HS-27A (cell line): ENCODE results near the gene TBX1.
"Not testable (repeated sequence)": the region's sequence is repeated elsewhere in the genome, so short reads cannot be mapped to it uniquely, and the experiment has no call there.

Source experiments
- DNase-seq: peaks from one replicate; pipeline ENCODE4 v3.0.0-alpha.2; 2012; ENCODE audit warnings: low read depth, missing footprints

TBX1 gene

DNA sequence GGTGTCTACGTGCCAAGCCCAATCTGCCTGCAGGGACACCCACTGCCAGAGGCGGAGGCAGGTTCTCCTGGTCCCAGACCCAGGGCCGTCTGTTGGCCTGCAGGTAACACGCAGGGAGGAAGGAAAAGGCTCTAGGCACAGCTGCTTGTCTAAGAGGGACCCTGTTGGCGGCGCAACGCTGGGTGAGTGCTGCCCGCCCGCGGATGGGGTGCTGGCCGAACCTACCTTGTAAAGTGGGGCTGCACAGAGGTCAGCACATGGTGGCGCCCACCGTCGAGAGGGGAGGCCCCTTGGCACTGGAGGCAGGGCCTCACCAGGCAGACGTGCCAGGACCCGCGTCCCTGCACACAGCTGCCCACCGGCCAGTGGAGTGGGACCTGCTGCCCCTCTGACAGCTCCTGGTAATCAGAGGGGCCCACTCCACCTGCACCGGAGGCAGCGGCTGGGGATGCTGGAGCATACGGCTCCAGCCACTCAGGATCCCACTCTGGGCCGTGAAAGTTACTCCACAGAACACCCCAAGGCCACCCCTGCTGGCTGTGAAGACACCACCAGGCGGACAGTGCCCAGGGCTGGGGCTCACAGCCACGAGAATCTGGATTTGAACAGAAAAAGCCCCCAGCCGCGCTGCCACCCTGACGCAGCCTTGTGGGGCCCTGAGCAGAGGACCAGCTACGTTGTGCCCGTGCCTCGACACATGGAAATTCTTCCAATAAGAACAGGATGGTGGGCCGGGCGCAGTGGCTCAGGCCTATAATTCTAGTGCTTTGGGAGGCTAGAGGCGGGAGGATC, 24.0 kb downstream of the TBX1 start:
- no peak for DNase-seq

DNA sequence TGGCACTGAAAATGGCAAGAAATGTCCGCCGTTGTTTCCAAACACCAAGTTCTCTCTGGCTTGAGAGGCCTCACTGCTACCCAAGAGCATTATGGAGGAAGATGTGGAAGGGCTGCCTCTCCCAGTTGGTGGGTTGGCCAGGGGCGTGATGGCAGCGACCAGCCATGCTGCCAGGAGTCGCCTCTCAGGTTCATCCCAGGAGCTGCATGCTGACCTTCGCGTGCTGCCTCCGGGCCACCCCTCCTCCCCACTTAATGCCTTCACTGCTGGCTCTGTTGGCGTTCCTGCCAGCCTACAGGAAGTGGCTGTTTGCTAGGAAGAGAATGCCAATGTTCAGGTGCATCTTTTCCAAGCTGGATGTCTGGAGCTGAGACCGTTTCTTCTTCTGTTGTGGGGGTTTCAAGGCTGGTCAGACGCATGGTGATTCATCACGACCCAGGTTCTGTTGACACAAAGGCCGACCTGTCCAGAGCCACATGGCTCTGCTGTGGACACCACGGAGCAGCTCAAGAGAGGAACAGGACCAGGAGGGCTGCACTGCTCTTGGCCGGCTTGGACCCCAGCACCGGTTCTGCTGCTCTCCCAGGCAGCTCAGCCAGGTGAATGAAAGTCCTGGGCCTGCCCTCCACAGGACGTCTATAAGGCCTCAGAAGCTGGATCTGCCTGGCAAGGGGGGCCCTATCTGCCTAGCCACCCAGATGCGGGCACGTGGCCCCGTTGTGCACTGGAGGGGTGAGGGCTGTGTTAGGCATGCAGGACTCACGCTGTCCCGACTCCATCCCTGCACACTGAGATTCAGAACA, 25.1 kb downstream of the TBX1 start:
- no peak for DNase-seq

DNA sequence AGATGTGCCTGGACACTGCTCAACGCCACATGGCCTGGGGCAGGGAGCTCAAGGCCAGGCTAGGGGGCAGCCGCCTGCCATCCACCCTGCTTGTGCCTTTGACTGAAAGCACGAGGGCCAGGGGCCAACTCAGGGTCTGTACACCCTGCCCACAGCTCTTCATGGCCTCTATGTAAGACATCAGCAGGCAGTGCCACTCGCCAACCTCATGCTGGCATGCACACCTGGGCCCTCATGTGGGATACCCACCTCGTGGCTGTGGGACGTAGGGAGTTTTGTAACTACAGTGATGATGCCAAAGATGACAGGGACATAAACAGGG, 25.6 kb downstream of the TBX1 start:
- no peak for DNase-seq

DNA sequence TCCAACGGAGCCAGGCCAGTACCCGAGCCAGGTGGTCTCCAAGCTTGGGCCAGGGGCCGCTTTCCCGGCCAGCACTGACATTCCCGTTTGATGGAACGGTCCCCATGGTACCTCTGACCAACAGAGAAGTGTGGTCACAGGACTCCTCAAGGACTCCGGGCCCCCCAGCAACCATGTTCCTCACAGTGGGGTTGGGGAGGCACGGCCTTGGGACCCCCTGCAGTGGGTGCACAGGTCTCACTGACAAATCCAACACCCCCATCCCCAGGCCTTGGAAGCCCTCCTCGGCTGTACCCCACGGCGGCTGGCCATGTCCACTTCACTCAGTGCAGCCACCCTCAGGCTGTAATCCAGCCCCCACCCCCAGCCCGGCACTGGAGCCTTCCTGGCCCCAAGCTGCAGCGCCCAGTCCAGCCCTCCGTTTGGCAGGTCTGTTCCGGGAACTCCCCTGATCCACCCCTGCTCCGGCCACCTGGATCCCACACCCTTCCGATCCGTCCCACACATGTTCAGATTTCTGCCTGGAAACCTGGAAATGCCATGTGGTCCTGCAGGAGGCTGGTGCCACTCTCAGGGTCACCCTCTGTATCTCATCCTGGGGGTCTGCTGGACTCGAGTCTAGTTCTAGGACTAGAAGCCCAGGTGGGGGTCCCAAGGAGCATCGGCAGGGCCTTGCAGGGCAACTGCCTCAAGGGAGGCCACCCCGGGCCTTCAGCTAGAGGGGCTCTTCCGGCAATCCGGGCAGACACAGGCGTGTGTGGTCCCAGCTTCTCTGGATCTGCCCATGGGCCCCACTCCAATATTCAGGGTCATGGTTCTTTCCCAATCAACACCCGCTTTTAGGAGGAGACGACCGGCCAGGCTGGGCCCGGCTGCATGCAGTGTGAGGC, 26.6 kb downstream of the TBX1 start:
- no peak for DNase-seq

DNA sequence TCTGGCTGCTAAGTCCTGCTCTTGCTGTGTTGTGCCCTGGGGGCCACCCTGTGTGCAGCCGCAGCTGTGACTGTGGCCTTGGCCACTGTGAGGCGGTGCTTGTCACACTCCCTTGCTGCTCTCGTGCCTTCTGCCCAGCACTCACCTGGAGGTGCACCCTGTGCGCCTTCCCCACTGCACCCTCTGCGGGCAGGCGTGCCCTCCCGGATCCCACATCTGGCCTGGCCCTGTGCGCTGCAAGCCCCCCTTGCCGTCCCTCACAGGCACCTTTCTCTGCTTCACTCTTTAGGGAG, 27.2 kb downstream of the TBX1 start:
- no peak for DNase-seq

DNA sequence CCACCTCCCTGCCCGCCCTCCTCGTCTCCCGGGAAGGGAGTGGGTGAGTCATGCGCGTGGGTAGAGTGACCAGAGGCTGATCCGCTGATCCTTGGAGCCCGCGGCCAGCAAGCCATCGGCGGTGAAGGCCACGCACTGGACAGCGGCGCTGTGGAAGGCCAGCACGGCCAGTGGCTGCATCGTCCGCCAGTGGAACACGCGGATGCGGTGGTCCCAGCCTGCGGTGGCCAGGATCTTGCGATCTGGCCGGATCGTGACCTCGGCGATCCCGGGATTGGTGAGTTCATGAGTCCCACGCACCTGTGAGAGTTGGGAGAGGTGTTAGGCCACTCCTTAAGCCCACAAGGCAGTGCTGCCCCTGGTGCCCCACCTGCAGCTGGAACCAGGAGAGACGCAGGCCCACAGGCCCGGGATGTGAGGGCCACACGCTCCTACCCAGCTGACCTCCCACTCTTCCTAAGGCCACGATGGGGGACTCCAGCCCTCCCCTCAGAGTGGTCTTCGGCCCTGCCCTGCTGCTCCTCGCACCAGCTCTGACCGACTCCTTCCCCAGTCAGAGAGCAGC, 28.2 kb downstream of the TBX1 start:
- no peak for DNase-seq

DNA sequence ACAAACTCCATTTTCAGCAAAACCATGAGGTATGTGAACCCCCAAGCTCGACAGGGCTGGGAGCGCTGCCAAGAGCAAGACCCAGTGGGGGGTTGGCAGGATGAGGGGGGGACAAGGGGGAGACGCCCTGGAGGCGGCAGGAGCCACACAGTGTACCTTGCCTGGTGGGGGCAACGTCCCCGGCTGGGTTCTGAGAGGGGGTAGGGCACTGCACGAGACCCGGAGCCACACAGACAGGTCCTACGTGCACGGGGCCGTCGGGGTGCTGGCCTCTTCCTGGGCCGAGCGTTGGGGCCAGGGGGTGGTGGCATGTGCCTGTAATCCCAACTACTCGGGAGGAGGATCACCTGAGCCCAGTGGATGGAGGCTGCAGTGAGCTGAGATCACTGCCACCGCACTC, 28.8 kb downstream of the TBX1 start:
- DNase-seq: no peak

DNA sequence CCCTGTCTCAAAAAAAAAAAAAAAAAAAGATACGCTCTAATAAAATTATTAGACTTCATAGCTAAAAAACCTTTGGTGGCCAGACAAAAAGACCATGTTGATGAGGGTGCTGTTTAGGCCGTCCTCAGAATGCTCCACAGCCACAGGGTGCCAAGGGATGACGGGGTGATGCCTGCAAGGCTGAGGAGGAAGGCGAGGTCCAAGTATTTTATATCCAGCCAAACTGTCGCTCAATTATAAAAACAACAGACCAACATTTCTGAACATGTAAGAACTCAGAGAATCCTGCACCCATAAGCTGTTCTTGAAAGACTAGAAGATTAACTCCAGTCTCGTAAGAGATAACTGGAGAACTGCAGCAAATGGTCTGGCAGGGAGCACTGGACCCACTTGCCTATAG, 29.2 kb downstream of the TBX1 start:
- no peak for DNase-seq

DNA sequence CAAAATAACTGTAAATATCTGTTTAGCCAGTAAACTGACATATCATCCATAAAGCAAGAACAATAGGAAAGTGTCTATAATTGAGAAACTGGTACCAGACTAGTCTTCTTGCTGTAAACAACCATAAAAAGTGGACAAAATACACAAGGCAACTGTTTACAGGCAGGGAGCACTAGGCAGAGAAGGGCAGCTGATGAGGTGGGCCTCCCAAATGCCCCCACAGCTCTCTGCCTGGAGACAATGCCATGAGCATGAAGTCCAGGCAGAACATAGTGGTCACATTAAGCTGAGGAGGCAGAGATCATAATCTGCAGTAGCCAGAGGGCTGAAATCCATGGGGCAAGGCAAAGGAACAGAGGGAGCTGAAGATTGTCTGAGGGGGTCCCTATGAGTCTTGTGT, 30.7 kb downstream of the TBX1 start:
- DNase-seq: no peak

DNA sequence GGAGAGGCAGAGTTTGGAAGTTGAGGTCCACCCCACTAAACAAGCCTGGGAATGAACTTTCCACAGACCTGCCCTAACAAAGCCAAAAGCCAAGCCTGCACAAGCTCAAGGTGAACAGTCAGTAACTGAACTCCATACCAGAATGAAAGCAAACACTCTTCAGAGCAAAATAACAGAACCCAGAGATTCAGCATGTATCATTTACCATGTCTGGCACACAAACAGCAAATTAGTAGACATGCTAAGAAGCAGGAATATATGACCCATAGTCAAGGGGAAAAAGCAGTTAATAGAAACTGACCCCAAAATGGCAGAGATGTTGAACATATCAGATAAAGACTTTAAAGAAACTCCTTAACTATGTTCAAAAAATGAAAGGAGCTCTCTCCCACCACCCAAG, 31.3 kb downstream of the TBX1 start:
- DNase-seq: no peak

DNA sequence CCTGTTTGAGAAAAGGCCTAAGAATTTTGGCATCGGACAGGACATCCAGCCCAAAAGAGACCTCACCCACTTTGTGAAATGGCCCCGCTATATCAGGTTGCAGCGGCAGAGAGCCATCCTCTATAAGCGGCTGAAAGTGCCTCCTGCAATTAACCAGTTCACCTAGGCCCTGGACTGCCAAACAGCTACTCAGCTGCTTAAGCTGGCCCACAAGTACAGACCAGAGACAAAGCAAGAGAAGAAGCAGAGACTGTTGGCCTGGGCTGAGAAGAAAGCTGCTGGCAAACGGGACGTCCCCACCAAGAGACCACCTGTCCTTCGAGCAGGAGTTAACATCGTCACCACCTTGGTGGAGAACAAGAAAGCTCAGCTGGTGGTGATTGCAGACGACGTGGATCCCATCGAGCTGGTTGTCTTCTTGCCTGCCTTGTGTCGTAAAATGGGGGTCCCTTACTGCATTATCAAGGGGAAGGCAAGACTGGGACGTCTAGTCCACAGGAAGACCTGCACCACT, 31.9 kb downstream of the TBX1 start:
- DNase-seq: not testable (repeated sequence)

DNA sequence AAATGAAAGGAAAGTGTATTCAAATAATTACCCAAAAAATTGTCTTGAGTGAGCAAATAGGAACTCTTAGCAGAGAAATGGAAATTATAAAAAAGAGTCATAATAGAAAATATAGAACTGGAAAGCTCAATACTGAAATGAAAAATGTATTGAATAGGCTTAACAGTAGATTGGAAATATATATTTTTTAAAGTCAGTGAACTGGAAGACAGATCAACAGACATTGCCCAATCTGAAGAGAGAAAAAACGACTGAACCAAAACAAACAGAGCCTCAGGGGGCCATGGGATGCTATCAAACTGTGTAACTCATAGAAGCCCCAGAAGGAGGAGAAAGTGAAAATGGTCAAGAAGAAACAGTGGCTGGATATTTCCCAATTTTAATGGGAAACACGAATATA, 32.6 kb downstream of the TBX1 start:
- DNase-seq: no peak

DNA sequence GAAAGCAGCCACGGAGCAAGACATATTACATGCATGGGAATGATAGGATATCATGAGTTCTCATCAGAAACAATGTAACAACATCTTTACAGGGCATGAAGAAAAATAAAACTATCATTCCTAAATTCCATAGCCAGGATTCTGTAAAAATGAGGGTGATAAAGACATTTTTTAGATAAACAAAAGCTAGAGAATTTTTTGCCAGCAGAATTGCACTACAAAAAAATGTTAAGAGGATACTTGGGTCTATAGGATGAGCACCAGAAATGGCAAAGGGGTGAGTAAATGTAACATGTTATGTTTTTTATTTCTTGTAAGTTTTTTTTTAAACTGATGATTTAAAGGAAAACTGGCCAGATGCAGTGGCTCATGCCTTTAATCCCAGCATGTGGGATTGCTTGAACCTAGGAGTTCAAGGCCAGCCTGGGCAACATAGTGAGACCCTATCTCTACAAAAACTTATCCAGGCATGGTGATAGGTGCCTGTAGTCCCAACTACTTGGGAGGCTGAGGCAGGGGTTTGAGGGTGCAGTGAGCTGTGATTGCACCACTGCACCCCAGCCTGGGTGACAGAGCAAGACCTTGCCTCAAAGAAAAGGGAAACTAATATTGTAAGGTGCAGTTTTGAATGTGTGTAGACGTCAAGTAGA, 33.2 kb downstream of the TBX1 start:
- no peak for DNase-seq

DNA sequence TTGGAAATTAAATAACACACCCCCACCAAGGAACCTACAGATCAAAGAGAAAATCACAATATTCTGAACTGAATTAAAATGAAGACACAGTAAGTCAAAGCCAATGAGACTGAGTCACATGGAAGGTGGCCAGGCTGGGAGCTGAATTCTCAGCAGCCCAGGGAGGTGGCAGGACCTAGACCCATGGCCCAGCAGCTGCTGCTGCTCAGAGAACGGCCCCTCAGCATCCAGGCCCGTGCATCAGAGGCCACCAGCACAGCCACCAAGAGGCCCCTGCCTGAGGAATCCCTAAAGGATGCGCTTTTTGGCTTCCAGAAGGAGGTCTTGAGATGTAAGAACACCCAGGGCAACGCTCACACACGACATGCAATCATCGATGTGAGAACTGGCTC, 35.0 kb downstream of the TBX1 start:
- no peak for DNase-seq

DNA sequence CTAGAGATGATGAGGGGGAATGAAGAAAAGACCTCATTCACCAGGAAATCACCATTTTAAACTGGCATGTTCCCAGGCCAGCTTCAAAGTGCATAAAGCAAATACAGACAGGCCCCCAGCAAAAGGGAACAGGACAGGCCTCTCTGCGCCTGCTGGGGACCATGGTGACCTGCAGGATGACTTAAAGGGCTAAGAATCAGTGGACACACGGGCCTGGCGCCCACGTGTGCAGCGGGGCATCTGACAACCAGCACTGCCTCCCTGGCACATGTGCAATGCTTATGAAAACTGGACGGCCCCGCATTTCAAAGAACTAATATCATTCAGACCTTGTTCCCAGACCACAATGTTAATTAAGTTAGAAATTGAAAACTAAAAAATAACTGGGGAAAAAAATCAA, 35.6 kb downstream of the TBX1 start:
- DNase-seq: no peak

DNA sequence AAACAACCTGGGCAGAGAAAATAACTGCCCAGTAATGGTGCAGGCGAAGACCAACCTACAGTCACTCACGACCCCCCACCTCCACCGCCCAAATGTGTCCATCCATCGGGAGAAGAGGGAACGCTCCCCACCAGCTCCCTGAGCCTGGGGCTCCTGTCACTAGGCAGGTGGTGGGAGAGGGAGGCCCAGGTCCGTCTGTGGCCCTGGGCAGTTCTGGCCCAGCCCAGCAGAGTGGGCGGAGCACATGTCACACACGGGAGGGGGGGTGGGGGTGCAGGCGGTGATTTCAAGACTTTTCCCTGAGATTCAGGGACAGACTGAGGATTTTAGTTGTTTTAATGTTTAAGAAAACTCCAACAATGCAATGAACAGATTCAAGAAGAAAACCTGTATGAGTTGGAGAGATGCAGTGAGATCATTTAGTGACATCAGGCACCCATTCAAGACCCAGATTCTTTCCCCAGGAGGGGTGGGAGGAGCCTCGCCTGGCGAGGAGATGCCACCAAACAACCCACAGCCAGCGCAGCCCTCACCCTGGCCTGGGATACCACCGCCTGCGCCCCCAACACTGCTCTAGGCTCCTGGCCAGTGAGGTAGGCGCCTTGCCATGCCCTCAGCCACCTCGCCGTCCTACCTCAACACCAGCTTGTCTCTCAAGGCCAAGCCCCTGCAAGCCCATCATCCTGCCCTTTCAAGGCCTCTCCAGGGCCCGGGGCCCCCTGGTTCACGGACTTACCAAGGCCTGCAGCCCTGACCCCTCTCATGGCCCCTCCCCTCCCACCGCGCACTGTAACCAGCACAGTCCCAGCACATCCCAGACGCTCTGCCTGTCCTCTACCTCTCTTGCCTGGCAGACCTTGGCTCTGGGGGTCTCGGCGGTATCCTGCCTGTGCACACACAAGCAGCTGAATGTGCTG, 36.8 kb downstream of the TBX1 start:
- no peak for DNase-seq

DNA sequence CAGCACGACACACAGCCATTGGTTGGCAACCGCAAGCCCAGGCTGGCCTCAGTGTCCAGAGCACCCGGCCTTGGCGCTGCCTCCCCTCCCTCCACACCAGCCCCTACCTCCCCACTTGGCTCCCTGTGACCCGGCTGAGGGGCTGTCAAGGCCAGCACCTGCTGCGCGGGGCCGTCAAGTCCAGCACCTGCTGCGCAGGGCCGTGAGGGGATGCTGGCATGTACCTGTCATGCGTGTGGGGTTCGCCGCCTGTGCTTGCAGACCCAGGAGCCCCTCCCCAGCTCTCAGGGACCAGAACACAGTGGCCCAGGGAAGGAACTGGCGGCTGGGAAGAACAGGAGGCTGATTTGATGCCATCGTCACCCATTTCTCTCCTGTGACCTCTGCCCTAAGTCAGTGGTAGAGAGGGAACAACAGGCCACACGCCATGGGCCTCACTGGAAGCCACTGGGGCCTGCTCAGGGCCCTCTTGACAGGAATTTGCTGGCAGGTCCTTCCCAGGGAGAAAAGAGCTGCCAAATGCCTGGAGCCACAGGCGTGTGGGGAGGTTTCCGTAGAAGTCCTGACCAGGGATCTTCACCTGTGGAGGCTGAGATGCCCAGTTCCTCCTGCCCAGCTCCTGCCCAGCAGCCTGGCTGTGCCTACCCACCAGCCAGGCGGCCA, 37.6 kb downstream of the TBX1 start:
- DNase-seq: no peak

DNA sequence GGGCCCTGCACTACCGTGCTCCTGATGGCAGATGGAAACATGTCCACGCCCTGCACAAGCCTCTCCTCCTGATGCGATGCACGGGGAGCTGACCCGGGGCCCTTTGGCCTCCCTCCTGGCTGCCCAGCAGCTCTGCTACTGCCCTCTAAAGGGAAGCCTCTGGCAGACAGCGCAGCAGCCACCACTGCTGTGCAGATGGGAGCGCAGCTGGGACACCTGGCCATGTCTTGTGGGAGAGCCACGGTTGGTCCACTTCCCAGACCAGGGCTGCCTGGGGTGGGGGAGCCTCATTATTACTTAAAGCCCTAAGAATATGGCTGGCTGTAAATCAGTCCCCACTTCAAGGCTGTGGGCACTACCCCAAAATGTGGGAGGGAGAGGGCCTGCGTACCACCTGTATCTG, 38.3 kb downstream of the TBX1 start:
- DNase-seq: peak; percentile 4

DNA sequence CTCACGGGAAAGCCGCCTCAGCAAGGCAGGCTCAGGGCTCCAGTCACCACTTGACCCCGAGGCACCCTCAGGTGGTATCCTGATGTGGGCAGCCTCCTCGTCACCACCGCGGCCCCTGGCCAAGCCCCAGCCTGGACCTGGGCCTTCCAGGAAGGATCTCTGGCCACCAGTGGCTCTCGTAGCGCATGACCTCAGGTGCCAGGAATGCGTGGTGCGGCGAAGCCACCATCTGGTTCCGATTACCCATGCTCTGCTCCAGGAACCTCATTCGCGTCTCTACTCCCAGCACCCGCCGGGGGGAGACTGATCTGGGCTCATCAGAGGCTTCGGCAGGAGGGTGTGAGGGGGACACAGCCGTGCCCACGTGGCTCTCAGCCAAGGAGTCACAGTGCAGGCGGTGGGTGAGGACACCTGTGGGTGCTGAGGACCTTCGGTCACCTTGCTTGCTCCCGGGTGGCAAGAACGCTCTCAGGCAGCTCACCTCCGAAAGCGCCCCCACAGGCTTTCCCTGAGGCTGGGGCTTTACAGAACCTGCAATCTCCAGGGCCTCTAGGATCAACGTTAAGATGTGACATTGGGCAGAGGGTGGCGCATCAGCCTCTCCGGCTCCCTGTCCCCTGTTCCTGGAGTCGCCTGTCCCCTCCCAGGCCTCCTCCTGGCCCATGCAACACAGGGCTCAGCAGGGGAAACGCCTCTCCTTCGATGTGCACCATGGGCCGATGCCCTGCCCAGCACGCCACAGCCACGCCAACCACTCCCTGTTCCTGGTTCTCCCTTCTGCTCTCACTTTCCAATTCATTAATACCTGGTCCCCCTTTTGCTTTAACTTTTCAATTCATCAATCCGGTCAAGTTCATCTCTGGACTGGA, 39.0 kb downstream of the TBX1 start:
- peak; percentile 35 for DNase-seq
